GM18907 (cell line): Measurements from ENCODE around the gene ZNF248.
"Not testable (repeated sequence)": the region's sequence is repeated elsewhere in the genome, so short reads cannot be mapped to it uniquely, and the experiment has no call there.

Experiments used
- ATAC-seq: cut with Tn5 transposase; IDR thresholded peaks from one replicate; pipeline ENCODE4 v1.9.1; 2021; ENCODE audit warnings: mild to moderate bottlenecking, moderate library complexity; ENCODE audit not compliant: unreplicated experiment

Gene ZNF248

GRCh38 chr10:37857287-37858211 is at the start of gene ZNF248:
Gene ZNF248, minus strand, starts transcription at chr10:37857610. Its CDS starts 1,300 bp downstream, at chr10:37856310.
- peak; percentile 95 for ATAC-seq

GRCh38 chr10:37906382-37906781 is 49.0 kb upstream of the ZNF248 start:
- no peak for ATAC-seq

DNA sequence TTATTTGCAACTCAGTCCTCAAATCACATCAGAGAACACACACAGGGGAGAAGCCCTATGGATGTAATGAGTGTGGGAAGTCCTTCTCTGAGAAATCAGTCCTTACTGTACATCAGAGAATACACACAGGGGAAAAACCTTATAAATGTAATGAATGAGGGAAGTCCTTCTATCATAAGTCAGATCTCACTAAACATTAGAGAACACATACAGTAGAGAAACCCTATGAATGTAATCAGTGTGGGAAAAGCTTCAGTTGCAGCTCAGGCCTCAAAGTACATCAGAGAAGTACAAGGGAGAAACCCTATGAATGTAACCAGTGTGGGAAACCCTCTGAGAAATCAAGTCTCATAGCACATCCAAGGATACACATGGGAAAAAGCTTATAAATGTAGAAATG is 39.0 kb upstream of the ZNF248 start:
- no peak for ATAC-seq

GRCh38 chr10:37895674-37896073 is 38.3 kb upstream of the ZNF248 start:
- no peak for ATAC-seq

GRCh38 chr10:37885850-37886249 is 28.4 kb upstream of the ZNF248 start:
- no peak for ATAC-seq

- no peak for ATAC-seq
These were observed 15.5 kb upstream of the ZNF248 start for GRCh38 chr10:37872955-37873354.

DNA sequence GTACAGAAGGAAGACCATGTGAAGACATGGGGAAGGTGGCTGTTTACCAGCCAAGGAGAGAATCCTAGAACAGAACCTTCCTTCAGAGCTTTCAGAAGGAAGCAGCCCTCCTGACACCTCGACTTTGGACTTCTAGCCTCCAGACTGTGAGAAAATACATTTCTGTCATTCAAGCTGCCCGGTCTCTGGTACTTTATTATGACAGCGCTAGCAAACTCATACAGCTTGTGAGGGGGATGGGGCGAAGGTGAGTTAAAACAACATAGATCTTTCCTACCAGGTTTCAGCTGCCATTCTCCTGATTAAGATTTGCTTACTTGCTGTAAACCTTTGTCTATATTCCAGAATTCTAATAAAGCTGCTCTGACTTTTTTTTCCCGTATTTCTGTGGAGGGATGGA is 14.9 kb upstream of the ZNF248 start:
- ATAC-seq: no peak

- ATAC-seq: no peak
These were observed 14.3 kb upstream of the ZNF248 start for GRCh38 chr10:37871568-37872251.

DNA sequence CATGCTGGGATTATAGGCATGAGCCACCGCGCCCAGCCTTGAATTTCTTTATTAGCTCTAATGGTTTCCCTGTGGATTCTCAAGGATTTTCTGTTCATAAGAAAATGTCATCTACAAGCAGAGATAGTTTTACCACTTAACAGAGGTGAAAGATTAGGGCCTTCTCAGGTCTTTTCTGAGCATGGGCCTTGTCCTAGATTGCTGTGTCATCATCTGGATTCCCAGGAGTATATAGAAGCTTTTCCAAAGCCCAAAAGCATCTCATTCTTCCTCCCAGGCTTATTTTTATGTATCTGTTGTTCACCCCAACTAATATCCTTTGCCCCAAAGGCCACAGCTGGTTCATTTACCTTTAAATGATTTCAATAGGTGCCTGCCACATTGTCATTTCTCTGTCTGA is 13.7 kb upstream of the ZNF248 start:
- no peak for ATAC-seq

DNA sequence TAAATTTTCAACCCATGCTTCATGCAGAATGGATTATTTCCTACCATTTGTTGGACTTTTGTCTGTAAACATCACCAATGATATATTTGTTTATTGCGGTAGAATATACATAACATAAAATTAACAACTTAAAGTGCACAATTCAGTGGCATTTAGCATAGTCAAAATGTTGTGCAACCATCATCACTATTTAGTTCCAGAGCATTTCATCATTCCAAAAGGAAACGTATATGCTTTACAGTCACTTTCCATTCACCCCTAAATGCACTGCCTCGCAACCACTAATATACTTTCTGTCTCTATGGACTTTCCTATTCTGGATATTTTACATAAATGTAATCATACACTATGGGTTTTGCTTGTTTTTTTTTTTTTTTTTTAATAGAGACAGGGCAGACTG is 11.4 kb upstream of the ZNF248 start:
- ATAC-seq: no peak

GRCh38 chr10:37865957-37866803 is 8.8 kb upstream of the ZNF248 start:
- peak; percentile 62 for ATAC-seq

DNA sequence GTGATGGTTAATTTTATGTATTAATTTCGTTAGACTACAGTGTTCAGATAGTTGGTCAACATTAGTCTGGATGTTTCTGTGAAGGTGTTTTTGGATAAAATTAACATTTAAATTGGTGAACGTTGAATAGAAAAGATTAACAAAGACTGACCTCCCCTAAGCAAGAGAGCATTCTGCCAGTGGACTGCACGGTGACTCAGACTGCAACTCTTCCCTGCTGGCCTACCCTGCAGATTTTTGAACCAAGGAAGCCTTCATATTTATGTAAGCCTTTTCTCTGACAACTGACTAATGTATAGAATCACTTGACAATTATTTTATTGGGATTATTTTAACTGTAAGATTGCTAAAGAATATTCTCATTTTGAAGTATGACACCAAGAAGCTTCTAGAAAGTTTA is 7.9 kb upstream of the ZNF248 start:
- no peak for ATAC-seq

DNA sequence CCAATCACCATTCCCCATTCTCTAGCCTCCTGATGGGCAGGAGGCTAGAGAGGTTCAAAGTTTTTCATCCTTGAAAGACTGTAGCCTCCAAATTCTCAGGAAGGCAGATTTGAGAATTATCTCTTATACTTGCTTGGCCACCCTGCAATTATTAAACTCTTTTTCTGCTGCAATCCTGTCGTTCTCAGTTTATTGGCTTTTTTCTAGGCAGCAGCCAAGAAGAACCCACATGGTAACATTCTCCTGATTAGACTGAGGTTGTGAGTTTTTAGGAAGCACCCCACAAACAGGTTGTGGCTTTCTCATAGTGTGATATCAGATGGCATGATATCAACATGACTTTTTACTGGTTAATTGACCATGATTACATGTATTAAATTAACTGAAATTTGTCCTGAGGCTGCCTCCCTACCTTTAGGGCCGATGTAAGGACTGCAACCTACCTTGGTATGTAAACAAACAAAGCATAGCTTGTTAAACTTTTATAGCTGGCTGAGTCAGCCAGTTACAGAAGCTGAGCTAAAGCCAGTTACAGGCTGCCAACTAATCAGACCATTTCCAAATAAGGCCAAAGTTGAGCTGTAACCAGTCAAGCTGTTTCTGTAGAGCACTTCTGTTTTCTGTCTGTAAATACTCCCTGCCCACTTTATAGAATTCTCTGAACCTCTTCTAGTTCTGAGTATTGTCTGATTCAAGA is 3.2 kb upstream of the ZNF248 start:
- no peak for ATAC-seq

DNA sequence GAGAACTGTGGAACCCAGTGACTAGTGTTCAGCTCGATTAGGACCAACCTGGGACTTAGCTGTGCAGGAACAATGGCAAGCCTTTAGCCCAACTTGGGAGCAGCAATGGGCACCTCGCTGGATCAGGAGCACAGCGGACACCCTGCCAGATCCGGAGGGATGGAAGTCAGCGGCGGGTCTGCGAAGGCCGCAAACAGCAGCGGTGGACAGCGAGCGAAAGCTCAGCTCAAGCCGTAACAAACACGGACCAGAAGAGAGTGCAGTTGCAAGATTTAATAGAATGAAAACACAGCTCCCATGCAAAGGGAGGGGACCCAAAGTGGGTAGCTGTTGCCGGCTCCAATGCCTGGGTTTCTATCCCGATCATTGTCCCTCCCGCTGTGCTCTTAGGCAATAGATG is 1.9 kb upstream of the ZNF248 start:
- not testable (repeated sequence) for ATAC-seq

DNA sequence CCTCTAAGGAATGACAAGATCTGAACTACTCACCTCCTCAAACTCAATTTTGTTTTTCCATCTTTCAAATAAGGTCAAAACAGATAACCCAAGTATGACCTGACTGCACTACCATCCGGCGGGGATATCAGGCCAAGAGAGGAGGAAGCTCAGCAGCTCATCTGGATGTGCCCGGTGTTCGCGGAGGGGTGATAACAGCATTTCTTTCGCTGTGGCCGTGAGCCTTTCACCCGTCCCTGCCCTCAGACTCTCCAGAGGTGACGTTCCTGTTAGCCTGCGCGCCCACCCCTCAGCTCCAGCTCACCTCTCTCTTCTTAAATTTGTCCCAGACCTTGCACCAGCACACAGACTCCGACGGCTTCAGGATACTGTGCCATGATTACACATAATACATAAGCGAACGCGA is 526 bp downstream of the ZNF248 start:
- ATAC-seq: peak; percentile 26

- ATAC-seq: no peak
These were observed 1.8 kb downstream of the ZNF248 start for GRCh38 chr10:37855636-37856035.

GRCh38 chr10:37854626-37855025 is 2.8 kb downstream of the ZNF248 start:
- ATAC-seq: no peak

DNA sequence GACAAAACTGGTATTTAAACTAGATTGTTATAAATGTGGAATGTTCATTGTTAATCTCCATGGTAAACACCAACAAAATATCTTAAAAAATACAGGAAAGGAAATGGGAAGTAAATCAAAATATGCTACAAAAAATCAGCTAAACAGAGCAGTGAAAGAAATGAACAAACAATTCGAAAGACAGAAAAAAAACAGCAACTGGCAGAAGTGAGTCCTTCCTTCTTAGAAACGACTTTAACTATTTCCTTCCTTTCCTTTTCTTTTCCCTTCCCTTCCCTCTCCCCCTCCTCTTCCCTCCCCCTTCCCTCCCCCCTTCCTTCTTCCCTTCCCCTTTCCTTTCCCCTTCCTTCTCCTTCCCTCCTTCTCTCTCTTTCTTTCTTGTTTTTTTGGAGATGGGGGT is 12.8 kb downstream of the ZNF248 start:
- ATAC-seq: no peak

DNA sequence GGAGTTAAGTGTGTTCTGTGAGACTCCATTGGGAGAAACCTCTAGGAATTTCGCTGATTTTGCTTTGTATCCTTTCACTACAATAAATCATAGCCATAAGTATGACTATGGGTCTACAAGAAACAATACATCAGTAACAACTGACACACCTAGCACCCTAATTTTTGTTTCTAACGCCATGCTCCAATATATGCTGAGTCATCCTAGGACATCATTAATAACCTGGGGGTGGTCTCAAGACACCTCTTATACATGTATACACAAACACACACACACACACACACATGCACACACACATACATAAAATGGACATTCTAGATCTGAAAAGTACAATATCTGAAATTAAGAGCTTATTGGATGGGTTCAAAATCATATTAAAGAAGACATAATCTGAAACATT is 18.2 kb downstream of the ZNF248 start:
- no peak for ATAC-seq

GRCh38 chr10:37831495-37832333 is 25.7 kb downstream of the ZNF248 start:
- no peak for ATAC-seq
